Uterus (tissue), 4 donors: ENCODE results near the gene MED13L. TPM values are rescaled to one million over a fixed set of nuclear protein-coding genes. Genes with fewer than 3 reads are reported as not detected.

Experiments used
- DNase-seq, 2 donors: peaks; one replicate each; pipeline ENCODE4 v3.0.0-alpha.2; 2019 to 2020
- H3K27ac ChIP-seq, 2 donors: fragments of 200-600 bp; sonication (generic); 1 replicate in 1 of 2; 2 replicates in 1 of 2; pipeline ENCODE4 v1.5.1; 2016 to 2018
- H3K27me3 ChIP-seq, 2 donors: fragments of 200-600 bp; sonication (generic); one replicate each; pipeline ENCODE4 v1.5.1; 2018 to 2019; ENCODE audit warnings: control low read depth in 1 of 2
- H3K36me3 ChIP-seq, 2 donors: fragments of 200-600 bp; sonication (generic); one replicate each; pipeline ENCODE4 v1.5.1; 2019; ENCODE audit warnings: control low read depth in 1 of 2
- H3K4me1 ChIP-seq, 2 donors: fragments of 200-600 bp; sonication (generic); one replicate each; pipeline ENCODE4 v1.5.1; 2018 to 2019; ENCODE audit warnings: control low read depth in 1 of 2
- H3K4me3 ChIP-seq, 2 donors: fragments of 200-600 bp; sonication (generic); 1 replicate in 1 of 2; 2 replicates in 1 of 2; pipeline ENCODE4 v1.5.1; 2018 to 2019; ENCODE audit warnings: mild to moderate bottlenecking in 1 of 2
- H3K9me3 ChIP-seq, 2 donors: fragments of 200-600 bp; sonication (generic); one replicate each; pipeline ENCODE4 v1.5.1; 2019; ENCODE audit warnings: control low read depth in 1 of 2
- CTCF ChIP-seq, 4 experiments: fragments of 200-600 bp in 2 of 4; fragments of 450-650 bp in 2 of 4; sonication (generic) in 2 of 4; IDR thresholded peaks; one replicate each; pipeline ENCODE4 v1.5.1; 2016 to 2019; ENCODE audit warnings: antibody characterized with exemption in 4 of 4, mild to moderate bottlenecking in 2 of 4, moderate library complexity in 1 of 4
- POLR2A ChIP-seq, 2 donors: fragments of 450-650 bp; IDR thresholded peaks; one replicate each; pipeline ENCODE4 v1.6.1; 2016; ENCODE audit warnings: antibody characterized with exemption in 2 of 2, mild to moderate bottlenecking in 1 of 2, moderate library complexity in 1 of 2
- intact Hi-C: fragments of 100-400 bp; cut with DNase I; formaldehyde crosslinking; loops from one replicate; pipeline ENCODE4 v1.15.1; 2023; ENCODE audit warnings: low total_unique reads
- total RNA-seq, 4 donors: library from RNA; depleted of rRNA in 3 of 4; stranded (reverse); fragments of >200 nt in 3 of 4; gene quantifications; one replicate each; pipeline versions ENCODE4 v1.1.0 to v1.2.4, GENCODE V29; 2014 to 2023
- donor health status: DM: yes; HTN: yes; CAD: no.

Gene MED13L
- total RNA-seq, 4 donors from 2014 or later: 189 to 314 (median 254) TPM

DNA sequence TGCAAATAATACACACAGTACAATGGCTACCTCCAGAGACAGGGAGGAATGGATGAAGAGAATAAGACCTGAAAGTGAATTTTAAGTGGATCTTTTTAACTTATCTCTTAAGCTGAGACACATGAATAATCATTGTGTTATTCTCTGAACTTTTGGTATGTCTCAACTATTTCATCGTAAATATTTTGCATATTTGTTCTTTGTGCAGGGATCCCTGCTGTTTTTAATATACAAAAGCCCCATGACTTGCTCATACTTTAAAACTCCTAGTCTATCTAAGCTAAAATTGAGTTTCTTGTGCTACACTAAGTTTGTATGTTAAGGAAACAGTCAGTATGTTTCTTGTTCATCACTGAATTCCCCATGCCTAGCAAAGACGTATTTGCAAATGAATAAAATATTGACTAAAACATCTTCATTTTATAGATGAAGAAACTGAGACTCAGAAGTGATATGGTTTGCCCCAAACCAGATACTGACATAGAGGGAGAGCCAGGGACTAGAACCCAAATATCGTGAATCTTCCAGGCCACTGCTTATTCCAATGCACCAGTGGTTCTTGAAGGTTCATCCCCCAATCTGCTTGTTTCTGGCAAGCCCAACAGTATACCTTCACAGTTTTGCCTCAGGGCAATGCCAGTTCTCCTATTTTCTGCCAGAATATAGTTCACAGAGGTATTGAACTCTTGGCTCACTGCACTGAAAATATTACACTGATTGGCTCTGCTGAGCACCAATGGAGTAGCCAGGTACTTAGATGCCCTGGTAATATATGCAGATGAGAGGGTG, 356.9 kb downstream of the MED13L start:
- H3K4me1 ChIP-seq: peaks cover 0 to 3% of the 10 kb centered on the region in 2 donors
- no peak overlapping the region for H3K27ac ChIP-seq
- DNase-seq: no peak
- no peaks in the 10 kb centered on the region for H3K36me3 ChIP-seq
- TF ChIP-seq CTCF (IDR thresholded peaks at IDR 0.05): no peak
- H3K27me3 ChIP-seq: peaks cover 0 to 9% of the 10 kb centered on the region in 2 donors
- H3K4me3 ChIP-seq: no peak overlapping the region
- intact Hi-C loops: no loop called here
- peaks cover 0 to 4% of the 10 kb centered on the region in 2 donors for H3K9me3 ChIP-seq

- intact Hi-C loops: loop anchor here (5.0 kb wide), 1 partner anchor 1256 kb away; no protein-coding TSS in a partner anchor
- DNase-seq: no peak
- TF ChIP-seq POLR2A (IDR thresholded peaks at IDR 0.05) (no peak), CTCF (IDR thresholded peaks at IDR 0.05) (no peak)
Observed at GRCh38 chr12:115918763-115919162, 358.7 kb downstream of the MED13L start.

GRCh38 chr12:115916910-115917668, 360.4 kb downstream of the MED13L start:
- Histone ChIP-seq H3K4me3 (no peak overlapping the region), H3K27me3 (peaks cover 0 to 9% of the 10 kb centered on the region in 2 donors), H3K36me3 (no peaks in the 10 kb centered on the region), H3K9me3 (no peaks in the 10 kb centered on the region), H3K27ac (no peak overlapping the region), H3K4me1 (peaks cover 0 to 3% of the 10 kb centered on the region in 2 donors)
- intact Hi-C loops: loop anchor here (5.0 kb wide), 1 partner anchor 1255 kb away; no protein-coding TSS in a partner anchor
- DNase-seq: peak; percentile 45 to 56
- no peak for TF ChIP-seq POLR2A (IDR thresholded peaks at IDR 0.05)
- peak; percentile 92 to 96 (median 94) for TF ChIP-seq CTCF (IDR thresholded peaks at IDR 0.05)

More at GRCh38 chr12:115918763-115919162, 358.7 kb downstream of the MED13L start:
- Histone ChIP-seq H3K4me3 (no peak overlapping the region), H3K27me3 (peaks cover 0 to 9% of the 10 kb centered on the region in 2 donors), H3K4me1 (peaks cover 0 to 3% of the 10 kb centered on the region in 2 donors), H3K9me3 (peaks cover 0 to 4% of the 10 kb centered on the region in 2 donors), H3K36me3 (no peaks in the 10 kb centered on the region), H3K27ac (no peak overlapping the region)

- no peak for DNase-seq
- TF ChIP-seq POLR2A (IDR thresholded peaks at IDR 0.05) (no peak), CTCF (IDR thresholded peaks at IDR 0.05) (no peak)
- Histone ChIP-seq H3K36me3 (no peaks in the 10 kb centered on the region), H3K4me3 (no peak overlapping the region), H3K27me3 (peaks cover 0 to 9% of the 10 kb centered on the region in 2 donors), H3K4me1 (peaks cover 0 to 3% of the 10 kb centered on the region in 2 donors), H3K9me3 (no peaks in the 10 kb centered on the region), H3K27ac (no peak overlapping the region)
- intact Hi-C loops: no loop called here
Observed at GRCh38 chr12:115914122-115914521, 363.4 kb downstream of the MED13L start.

DNA sequence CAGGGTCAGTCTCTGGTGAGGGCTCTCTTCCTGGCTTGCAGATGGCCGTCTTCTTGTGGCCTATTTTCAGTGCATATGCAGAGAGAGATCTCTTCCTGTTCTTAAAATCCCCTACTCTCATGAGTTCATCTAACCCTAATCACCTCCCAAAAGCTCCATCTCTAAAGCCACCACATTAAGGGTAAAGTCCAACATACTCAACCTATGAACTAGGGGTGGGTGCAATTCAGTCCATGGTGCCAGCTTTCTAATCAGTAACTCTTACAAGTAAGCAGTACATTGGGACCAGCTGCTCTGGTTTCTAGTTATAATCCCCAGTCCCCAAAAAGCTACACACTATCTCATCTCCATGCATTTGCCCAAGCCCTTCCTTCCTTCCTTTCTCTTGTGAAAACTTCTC, 365.1 kb downstream of the MED13L start:
- H3K4me1 ChIP-seq: peaks cover 0 to 3% of the 10 kb centered on the region in 2 donors
- no peak for TF ChIP-seq POLR2A (IDR thresholded peaks at IDR 0.05)
- no peak for TF ChIP-seq CTCF (IDR thresholded peaks at IDR 0.05)
- H3K36me3 ChIP-seq: no peaks in the 10 kb centered on the region
- peaks cover 0 to 6% of the 10 kb centered on the region in 2 donors for H3K27me3 ChIP-seq
- H3K4me3 ChIP-seq: no peak overlapping the region
- no peak for DNase-seq
- no peaks in the 10 kb centered on the region for H3K9me3 ChIP-seq
- intact Hi-C loops: no loop called here
- H3K27ac ChIP-seq: no peak overlapping the region
